Measurements from ENCODE around the gene KLHL7. TPM values are rescaled to one million over a fixed set of nuclear protein-coding genes. Genes with fewer than 3 reads are reported as not detected.
"Not testable (repeated sequence)": the region's sequence is repeated elsewhere in the genome, so short reads cannot be mapped to it uniquely, and the experiment has no call there.

The KLHL7 gene
- total and polyA plus RNA-seq, 12 donors, result 27.1 to 159 (median 138) TPM

GRCh38 chr7:23191022-23191421 is 85.4 kb downstream of the KLHL7 start:
- ATAC-seq, result peak in 2 of 8 donors; percentile 14 to 28
- intact Hi-C loops (cut with DNase I), result loop anchor here in 3 of 10 donors (5.0 to 10.0 kb wide), 2 partner anchors 54 to 66 kb away; partner anchors contain the start of gene GPNMB (in 2 of the 3)
- H3K36me3 ChIP-seq, result peaks cover 0 to 97% (median 32%) of the 10 kb centered on the region in 9 donors
- 31 to 58% methylated on average over 2 of the region's 2 CpGs for WGBS, 2 donors
- DNase-seq, result no peak
- TF ChIP-seq, protein P1, sequence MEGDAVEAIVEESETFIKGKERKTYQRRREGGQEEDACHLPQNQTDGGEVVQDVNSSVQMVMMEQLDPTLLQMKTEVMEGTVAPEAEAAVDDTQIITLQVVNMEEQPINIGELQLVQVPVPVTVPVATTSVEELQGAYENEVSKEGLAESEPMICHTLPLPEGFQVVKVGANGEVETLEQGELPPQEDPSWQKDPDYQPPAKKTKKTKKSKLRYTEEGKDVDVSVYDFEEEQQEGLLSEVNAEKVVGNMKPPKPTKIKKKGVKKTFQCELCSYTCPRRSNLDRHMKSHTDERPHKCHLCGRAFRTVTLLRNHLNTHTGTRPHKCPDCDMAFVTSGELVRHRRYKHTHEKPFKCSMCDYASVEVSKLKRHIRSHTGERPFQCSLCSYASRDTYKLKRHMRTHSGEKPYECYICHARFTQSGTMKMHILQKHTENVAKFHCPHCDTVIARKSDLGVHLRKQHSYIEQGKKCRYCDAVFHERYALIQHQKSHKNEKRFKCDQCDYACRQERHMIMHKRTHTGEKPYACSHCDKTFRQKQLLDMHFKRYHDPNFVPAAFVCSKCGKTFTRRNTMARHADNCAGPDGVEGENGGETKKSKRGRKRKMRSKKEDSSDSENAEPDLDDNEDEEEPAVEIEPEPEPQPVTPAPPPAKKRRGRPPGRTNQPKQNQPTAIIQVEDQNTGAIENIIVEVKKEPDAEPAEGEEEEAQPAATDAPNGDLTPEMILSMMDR (IDR thresholded peaks at IDR 0.05), result no peak
- H3K9me3 ChIP-seq, result no peaks in the 10 kb centered on the region
- H3K27me3 ChIP-seq, result no peaks in the 10 kb centered on the region
- peaks cover 0 to 20% (median 0%) of the 10 kb centered on the region in 9 donors for H3K4me1 ChIP-seq
- H3K27ac ChIP-seq, result no peak overlapping the region
- no peak overlapping the region for H3K4me3 ChIP-seq

- H3K4me3 ChIP-seq, H3K9me3 ChIP-seq, H3K27ac ChIP-seq, H3K27me3 ChIP-seq, DNase-seq: not testable (repeated sequence)
- intact Hi-C loops (cut with DNase I), result loop anchor here in 3 of 10 donors (5.0 to 10.0 kb wide), 2 partner anchors 51 to 64 kb away; partner anchors contain the start of gene GPNMB (in 2 of the 3)
- 96 to 98% methylated on average over 27 of the region's 27 CpGs for WGBS, 2 donors
- ATAC-seq, result peak in 1 of 8 donors; percentile 49
- Histone ChIP-seq H3K36me3 (peaks cover 0 to 94% (median 17%) of the 10 kb centered on the region in 9 donors), H3K4me1 (peaks cover 0 to 18% (median 0%) of the 10 kb centered on the region in 9 donors)
These were observed 88.2 kb downstream of the KLHL7 start for GRCh38 chr7:23193650-23194227.

DNA sequence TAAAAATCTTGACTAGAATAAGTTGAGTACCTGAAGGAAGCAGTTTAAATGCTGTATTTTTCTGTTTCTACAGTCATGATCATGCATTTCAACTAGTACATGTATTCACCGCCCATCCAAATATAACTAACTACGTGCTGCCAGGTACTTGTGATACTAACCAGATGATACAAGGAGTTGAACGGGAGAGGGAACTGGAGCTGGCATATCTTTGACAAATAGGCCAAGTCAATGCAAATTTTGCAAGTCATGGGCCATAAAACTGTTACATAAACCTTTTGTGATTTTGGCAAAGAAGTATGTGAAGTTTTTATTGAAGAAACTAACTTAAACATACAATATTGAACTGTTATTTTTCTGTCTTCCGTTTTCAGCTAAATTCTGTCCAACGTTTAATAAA is 90.7 kb downstream of the KLHL7 start:
- Histone ChIP-seq H3K36me3 (peaks cover 0 to 94% (median 22%) of the 10 kb centered on the region in 9 donors), H3K4me3 (no peak overlapping the region), H3K9me3 (no peaks in the 10 kb centered on the region), H3K27me3 (no peaks in the 10 kb centered on the region), H3K27ac (peak overlapping the region in 7 of 10 donors; percentile 2 to 70 (median 62)), H3K4me1 (peaks cover 0 to 22% (median 0%) of the 10 kb centered on the region in 9 donors)
- WGBS, 2 donors, result 57 to 60% methylated on average over 5 of the region's 5 CpGs
- no peak for DNase-seq
- TF ChIP-seq, protein P1 (IDR thresholded peaks at IDR 0.05), result no peak
- intact Hi-C loops (cut with DNase I), result loop anchor here in 3 of 10 donors (5.0 to 10.0 kb wide), 2 partner anchors 48 to 51 kb away; partner anchors contain the start of gene GPNMB (in 3 of the 3)
- peak in 6 of 8 donors; percentile 70 to 93 (median 86) for ATAC-seq

DNA sequence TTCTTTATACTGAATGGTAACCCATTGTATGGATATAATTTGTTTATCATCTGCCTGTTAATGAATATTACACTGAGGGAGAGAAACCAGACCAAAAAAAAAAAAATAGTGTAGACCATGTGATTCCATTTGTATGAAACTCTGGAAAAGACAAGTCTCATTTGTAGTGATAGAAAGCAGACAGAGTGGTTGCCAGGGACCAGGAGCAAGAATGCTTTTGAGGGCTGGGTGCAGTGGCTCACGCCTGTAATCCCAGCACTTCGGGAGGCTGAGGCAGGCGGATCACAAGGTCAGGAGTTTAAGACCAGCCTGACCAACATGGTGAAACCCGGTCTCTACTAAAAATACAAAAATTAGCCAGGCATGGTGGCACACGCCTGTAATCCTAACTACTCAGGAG is 92.2 kb downstream of the KLHL7 start:
- peaks cover 0 to 92% (median 18%) of the 10 kb centered on the region in 9 donors for H3K36me3 ChIP-seq
- not testable (repeated sequence) for H3K27me3 ChIP-seq, H3K27ac ChIP-seq, DNase-seq, H3K9me3 ChIP-seq, ATAC-seq, H3K4me3 ChIP-seq
- peaks cover 0 to 22% (median 0%) of the 10 kb centered on the region in 9 donors for H3K4me1 ChIP-seq
- intact Hi-C loops (cut with DNase I), result loop anchor here in 3 of 10 donors (5.0 to 10.0 kb wide), 2 partner anchors 47 to 50 kb away; partner anchors contain the start of gene GPNMB (in 3 of the 3)
- WGBS, 2 donors, result 89 to 96% methylated on average over 5 of the region's 5 CpGs

DNA sequence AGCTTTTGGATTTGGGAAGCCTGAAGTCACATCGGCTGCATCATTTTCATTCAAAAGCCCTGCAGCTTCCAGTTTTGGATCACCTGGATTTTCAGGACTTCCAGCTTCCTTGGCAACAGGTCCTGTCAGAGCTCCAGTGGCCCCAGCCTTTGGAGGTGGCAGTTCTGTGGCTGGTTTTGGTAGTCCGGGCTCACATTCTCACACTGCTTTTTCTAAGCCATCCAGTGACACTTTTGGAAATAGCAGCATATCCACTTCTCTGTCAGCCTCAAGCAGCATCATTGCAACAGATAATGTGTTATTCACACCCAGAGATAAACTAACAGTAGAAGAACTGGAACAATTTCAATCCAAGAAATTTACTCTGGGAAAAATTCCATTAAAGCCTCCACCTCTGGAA is 94.7 kb downstream of the KLHL7 start:
- TF ChIP-seq, protein P1 (IDR thresholded peaks at IDR 0.05), result no peak
- Histone ChIP-seq H3K36me3 (peaks cover 0 to 74% (median 18%) of the 10 kb centered on the region in 9 donors), H3K4me1 (peaks cover 0 to 22% (median 0%) of the 10 kb centered on the region in 9 donors), H3K27me3 (no peaks in the 10 kb centered on the region), H3K9me3 (no peaks in the 10 kb centered on the region), H3K4me3 (no peak overlapping the region), H3K27ac (peak overlapping the region in 4 of 10 donors; percentile 20 to 53 (median 42))
- 70 to 72% methylated on average over 2 of the region's 2 CpGs for WGBS, 2 donors
- DNase-seq (no peak), ATAC-seq (no peak)
- intact Hi-C loops (cut with DNase I), result loop anchor here in 1 of 10 donors (5.0 kb wide), 1 partner anchor 47 kb away; the partner anchor contains the start of gene GPNMB
